HCT116 (cell line): ENCODE measurements around the gene ACTR1B. TPM values are rescaled to one million over a fixed set of nuclear protein-coding genes. Genes with fewer than 3 reads are reported as not detected.

ENCODE experiments used
- ATAC-seq: fragments of 200-7000 bp; cut with Tn5 transposase; 2 replicates; pipeline ENCODE4 v1.9.1; 2020; ENCODE audit warnings: mild to moderate bottlenecking, moderate library complexity
- BruUV-seq: library from RNA; stranded (reverse); fragments of 400-500 nt; replicated peaks from 2 replicates; lab custom pipeline; 2021; lab: Mats Ljungman, UMichigan
- CTCF ChIA-PET: fragments of 300-600 bp; sonication (Branson Sonifier 250); formaldehyde crosslinking; loops from one replicate; lab custom pipeline; 2021; ENCODE audit warnings: antibody characterized with exemption; lab: Charles Lee
- POLR2A ChIA-PET: fragments of 300-600, 350-600 bp; sonication (Branson Sonifier 250); formaldehyde crosslinking; loops from one replicate; lab custom pipeline; 2021; ENCODE audit warnings: antibody characterized with exemption; lab: Charles Lee
- RAD21 ChIA-PET, 2 experiments: fragments of 300-600 bp; sonication (Branson Sonifier 250); formaldehyde crosslinking; loops; one replicate each; lab custom pipeline; 2023; ENCODE audit warnings: low total read pairs in 2 of 2; ENCODE audit not compliant: uncharacterized antibody in 2 of 2, unreplicated experiment in 2 of 2, low non-redundant PET in 1 of 2; lab: Charles Lee
- DNase-seq: peaks from one replicate; pipeline ENCODE4 v3.0.0-alpha.2; 2010; ENCODE audit warnings: low read depth, low spot score
- H2AFZ ChIP-seq: fragments of 200-600 bp; shearing (Covaris generic), sonication (generic); 2 replicates; pipeline ENCODE4 v1.6.1; 2017; ENCODE audit warnings: low read depth, mixed run types, mixed read lengths, antibody characterized with exemption, low read length; ENCODE audit not compliant: poor library complexity, severe bottlenecking
- H3K27ac ChIP-seq: 2 replicates; pipeline ENCODE4 v1.5.1; 2012; ENCODE audit warnings: low read depth, low read length
- H3K27me3 ChIP-seq: fragments of 200-600 bp; sonication (generic); 2 replicates; pipeline ENCODE4 v1.6.1; 2016; ENCODE audit warnings: mixed run types, low read length, mixed read lengths; ENCODE audit not compliant: insufficient read depth
- H3K36me3 ChIP-seq, 2 experiments: fragments of 200-500 bp in 1 of 2; fragments of 200-600 bp in 1 of 2; sonication (Bioruptor generic) in 1 of 2; sonication (generic) in 1 of 2; 2 replicates each; pipeline versions ENCODE4 v1.5.1 to v1.6.1; 2014 to 2016; ENCODE audit warnings: low read length in 2 of 2, inconsistent platforms in 1 of 2, mixed read lengths in 1 of 2, mixed run types in 1 of 2; ENCODE audit not compliant: insufficient read depth in 2 of 2, control insufficient read depth in 1 of 2
- H3K4me1 ChIP-seq, 2 experiments: fragments of 200-600 bp in 1 of 2; sonication (generic) in 1 of 2; 2 replicates each; pipeline versions ENCODE4 v1.5.1 to v1.6.1; 2012 to 2017; ENCODE audit warnings: low read length in 2 of 2, inconsistent platforms in 1 of 2, mild to moderate bottlenecking in 1 of 2, mixed read lengths in 1 of 2, mixed run types in 1 of 2, moderate library complexity in 1 of 2; ENCODE audit not compliant: insufficient read depth in 2 of 2, control insufficient read depth in 1 of 2
- H3K4me2 ChIP-seq: fragments of 200-600 bp; sonication (generic); 2 replicates; pipeline ENCODE4 v1.6.1; 2017; ENCODE audit warnings: mixed run types, low read length, mixed read lengths
- H3K4me3 ChIP-seq, 2 experiments: fragments of 200-600 bp in 1 of 2; sonication (generic) in 1 of 2; replicated peaks in 1 of 2; 2 replicates each; pipeline ENCODE4 v1.5.1; 2011 to 2016; ENCODE audit warnings: low read length in 2 of 2, control low read depth in 1 of 2, low read depth in 1 of 2, mild to moderate bottlenecking in 1 of 2, mixed read lengths in 1 of 2, mixed run types in 1 of 2
- H3K79me2 ChIP-seq: fragments of 200-600 bp; sonication (generic); 2 replicates; pipeline ENCODE4 v1.6.1; 2017; ENCODE audit warnings: mild to moderate bottlenecking, mixed run types, low read length, moderate library complexity, mixed read lengths; ENCODE audit not compliant: insufficient read depth
- H3K9ac ChIP-seq: fragments of 200-600 bp; sonication (generic); 2 replicates; pipeline ENCODE4 v1.6.1; 2016; ENCODE audit warnings: low read length, mixed read lengths
- H3K9me2 ChIP-seq: fragments of 200-600 bp; sonication (generic), shearing (Covaris generic); 2 replicates; pipeline ENCODE4 v1.6.1; 2017; ENCODE audit warnings: mixed run types, mild to moderate bottlenecking, moderate library complexity; ENCODE audit not compliant: insufficient read depth
- H3K9me3 ChIP-seq, 2 experiments: fragments of 200-500 bp in 1 of 2; fragments of 200-600 bp in 1 of 2; sonication (Bioruptor generic) in 1 of 2; sonication (generic) in 1 of 2; 2 replicates each; pipeline ENCODE4 v1.6.1; 2014 to 2017; ENCODE audit warnings: low read length in 2 of 2, mixed read lengths in 2 of 2, inconsistent platforms in 1 of 2, low read depth in 1 of 2, mild to moderate bottlenecking in 1 of 2, mixed run types in 1 of 2, moderate library complexity in 1 of 2; ENCODE audit not compliant: control insufficient read depth in 1 of 2, insufficient read depth in 1 of 2
- H4K20me1 ChIP-seq: fragments of 200-600 bp; sonication (generic), shearing (Covaris generic); 2 replicates; pipeline ENCODE4 v1.6.1; 2017; ENCODE audit warnings: mixed run types, mild to moderate bottlenecking, moderate library complexity; ENCODE audit not compliant: insufficient read depth
- CBX3 ChIP-seq: IDR thresholded peaks from 2 replicates; pipeline ENCODE4 v1.6.1; 2012; ENCODE audit warnings: low read depth
- CEBPB ChIP-seq: IDR thresholded peaks from 2 replicates; pipeline ENCODE4 v1.6.1; 2012; ENCODE audit warnings: low read depth
- EGR1 ChIP-seq: IDR thresholded peaks from 2 replicates; pipeline ENCODE4 v1.6.1; 2012; ENCODE audit warnings: low read depth
- EZH2phosphoT487 ChIP-seq: fragments of 200-600 bp; IDR thresholded peaks from 2 replicates; pipeline ENCODE4 v1.6.1; 2018; ENCODE audit warnings: antibody characterized with exemption, borderline replicate concordance
- FOSL1 ChIP-seq: IDR thresholded peaks from 2 replicates; pipeline ENCODE4 v1.6.1; 2012; ENCODE audit warnings: low read depth
- POLR2AphosphoS5 ChIP-seq: IDR thresholded peaks from 2 replicates; pipeline ENCODE4 v1.6.1; 2011; ENCODE audit warnings: mild to moderate bottlenecking, low read depth, low read length, moderate library complexity
- RAD21 ChIP-seq: IDR thresholded peaks from 2 replicates; pipeline ENCODE4 v1.6.1; 2012; ENCODE audit warnings: low read depth, mild to moderate bottlenecking
- ZFX ChIP-seq: fragments of 450-650 bp; IDR thresholded peaks from 2 replicates; pipeline ENCODE4 v1.6.1; 2017
- ZNF274 ChIP-seq: fragments of 200-500 bp; sonication (Bioruptor generic); IDR thresholded peaks from 2 replicates; pipeline ENCODE4 v1.6.1; 2014; ENCODE audit warnings: mild to moderate bottlenecking, low read depth, low read length, inconsistent platforms
- intact Hi-C: fragments of 100-400 bp; cut with micrococcal nuclease; formaldehyde crosslinking; loops from 2 replicates; pipeline ENCODE4 v1.10.0; 2022
- total RNA-seq: library from RNA; stranded (reverse); gene quantifications from one replicate; pipeline ENCODE4 v1.2.1, GENCODE V29; 2021; ENCODE audit not compliant: unreplicated experiment
- TF ChIP-seq, protein P1 (sequence below), 3 experiments: fragments of 200-600 bp in 1 of 3; sonication (generic) in 1 of 3; IDR thresholded peaks in 2 of 3; conservative IDR thresholded peaks in 1 of 3; 2 replicates each; pipeline ENCODE4 v1.5.1; 2012 to 2017; ENCODE audit warnings: low read depth in 2 of 3, low read length in 2 of 3, antibody characterized with exemption in 1 of 3, borderline replicate concordance in 1 of 3, control low read depth in 1 of 3, mild to moderate bottlenecking in 1 of 3, mixed read lengths in 1 of 3, mixed run types in 1 of 3, moderate library complexity in 1 of 3; ENCODE audit not compliant: insufficient read depth in 1 of 3
- TF ChIP-seq, protein P2 (sequence below): IDR thresholded peaks from 2 replicates; pipeline ENCODE4 v1.6.1; 2012; ENCODE audit warnings: low read depth
- TF ChIP-seq, protein P3 (sequence below): IDR thresholded peaks from 2 replicates; pipeline ENCODE4 v1.6.1; 2012
- TF ChIP-seq, protein P4 (sequence below): IDR thresholded peaks from 2 replicates; pipeline ENCODE4 v1.6.1; 2011; ENCODE audit warnings: mild to moderate bottlenecking, low read length, moderate library complexity; ENCODE audit not compliant: insufficient replicate concordance; ENCODE audit errors: extremely low read depth

The ACTR1B gene
- total RNA-seq, 1 experiment from 2014 or later = 42.8 TPM

DNA sequence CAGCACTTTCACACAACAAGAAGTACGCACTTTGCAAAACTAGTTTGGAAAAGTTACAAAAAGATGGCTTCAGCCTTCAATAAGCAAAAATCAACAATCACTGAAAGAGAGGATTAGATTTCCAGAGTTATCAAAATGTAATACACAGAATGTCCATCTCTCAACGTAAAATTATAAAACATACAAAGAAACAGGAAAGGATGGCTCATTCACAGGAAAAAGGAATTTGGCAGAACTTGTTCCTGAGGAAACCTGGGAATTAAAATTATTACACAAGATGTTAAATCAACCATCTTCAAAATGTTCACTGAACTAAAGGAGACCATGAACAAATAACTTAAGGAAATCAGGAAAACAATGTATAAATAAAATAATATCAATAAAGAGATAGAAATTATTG lies 13.6 kb upstream of the ACTR1B start (continued):
- TF ChIP-seq, protein P1, sequence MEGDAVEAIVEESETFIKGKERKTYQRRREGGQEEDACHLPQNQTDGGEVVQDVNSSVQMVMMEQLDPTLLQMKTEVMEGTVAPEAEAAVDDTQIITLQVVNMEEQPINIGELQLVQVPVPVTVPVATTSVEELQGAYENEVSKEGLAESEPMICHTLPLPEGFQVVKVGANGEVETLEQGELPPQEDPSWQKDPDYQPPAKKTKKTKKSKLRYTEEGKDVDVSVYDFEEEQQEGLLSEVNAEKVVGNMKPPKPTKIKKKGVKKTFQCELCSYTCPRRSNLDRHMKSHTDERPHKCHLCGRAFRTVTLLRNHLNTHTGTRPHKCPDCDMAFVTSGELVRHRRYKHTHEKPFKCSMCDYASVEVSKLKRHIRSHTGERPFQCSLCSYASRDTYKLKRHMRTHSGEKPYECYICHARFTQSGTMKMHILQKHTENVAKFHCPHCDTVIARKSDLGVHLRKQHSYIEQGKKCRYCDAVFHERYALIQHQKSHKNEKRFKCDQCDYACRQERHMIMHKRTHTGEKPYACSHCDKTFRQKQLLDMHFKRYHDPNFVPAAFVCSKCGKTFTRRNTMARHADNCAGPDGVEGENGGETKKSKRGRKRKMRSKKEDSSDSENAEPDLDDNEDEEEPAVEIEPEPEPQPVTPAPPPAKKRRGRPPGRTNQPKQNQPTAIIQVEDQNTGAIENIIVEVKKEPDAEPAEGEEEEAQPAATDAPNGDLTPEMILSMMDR (IDR thresholded peaks at IDR 0.05 in 2 of 3, conservative IDR thresholded peaks at IDR 0.05 in 1 of 3; ENCODE audit: borderline replicate concordance in 1 of 3, insufficient read depth in 1 of 3, low read depth in 2 of 3, low read length in 2 of 3) = no peak
- no peak for TF ChIP-seq FOSL1
- TF ChIP-seq, protein P2, sequence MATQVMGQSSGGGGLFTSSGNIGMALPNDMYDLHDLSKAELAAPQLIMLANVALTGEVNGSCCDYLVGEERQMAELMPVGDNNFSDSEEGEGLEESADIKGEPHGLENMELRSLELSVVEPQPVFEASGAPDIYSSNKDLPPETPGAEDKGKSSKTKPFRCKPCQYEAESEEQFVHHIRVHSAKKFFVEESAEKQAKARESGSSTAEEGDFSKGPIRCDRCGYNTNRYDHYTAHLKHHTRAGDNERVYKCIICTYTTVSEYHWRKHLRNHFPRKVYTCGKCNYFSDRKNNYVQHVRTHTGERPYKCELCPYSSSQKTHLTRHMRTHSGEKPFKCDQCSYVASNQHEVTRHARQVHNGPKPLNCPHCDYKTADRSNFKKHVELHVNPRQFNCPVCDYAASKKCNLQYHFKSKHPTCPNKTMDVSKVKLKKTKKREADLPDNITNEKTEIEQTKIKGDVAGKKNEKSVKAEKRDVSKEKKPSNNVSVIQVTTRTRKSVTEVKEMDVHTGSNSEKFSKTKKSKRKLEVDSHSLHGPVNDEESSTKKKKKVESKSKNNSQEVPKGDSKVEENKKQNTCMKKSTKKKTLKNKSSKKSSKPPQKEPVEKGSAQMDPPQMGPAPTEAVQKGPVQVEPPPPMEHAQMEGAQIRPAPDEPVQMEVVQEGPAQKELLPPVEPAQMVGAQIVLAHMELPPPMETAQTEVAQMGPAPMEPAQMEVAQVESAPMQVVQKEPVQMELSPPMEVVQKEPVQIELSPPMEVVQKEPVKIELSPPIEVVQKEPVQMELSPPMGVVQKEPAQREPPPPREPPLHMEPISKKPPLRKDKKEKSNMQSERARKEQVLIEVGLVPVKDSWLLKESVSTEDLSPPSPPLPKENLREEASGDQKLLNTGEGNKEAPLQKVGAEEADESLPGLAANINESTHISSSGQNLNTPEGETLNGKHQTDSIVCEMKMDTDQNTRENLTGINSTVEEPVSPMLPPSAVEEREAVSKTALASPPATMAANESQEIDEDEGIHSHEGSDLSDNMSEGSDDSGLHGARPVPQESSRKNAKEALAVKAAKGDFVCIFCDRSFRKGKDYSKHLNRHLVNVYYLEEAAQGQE = no peak
- TF ChIP-seq, all 23 proteins: peak for 0

DNA sequence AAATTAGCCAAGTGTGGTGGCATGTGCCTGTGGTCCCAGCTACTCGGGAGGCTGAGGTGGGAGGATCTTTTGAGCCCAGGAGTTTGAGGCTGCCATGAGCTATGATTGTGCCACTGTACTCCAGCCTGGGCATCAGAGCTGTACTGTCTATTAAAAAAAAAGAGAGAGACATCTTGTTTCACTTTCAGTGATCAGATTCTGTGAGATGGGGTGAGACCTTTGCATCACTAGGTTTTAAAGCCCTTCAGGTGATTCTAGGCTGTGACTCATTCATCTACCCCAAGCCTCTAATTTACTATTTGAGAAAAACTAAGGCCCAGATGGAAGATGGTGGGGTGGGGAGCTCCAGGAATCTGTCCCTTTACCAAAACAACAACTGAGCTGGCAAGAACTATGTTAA lies 12.8 kb upstream of the ACTR1B start:
- H3K27ac ChIP-seq = no peak overlapping the region
- ChIA-PET POLR2A (no interaction called here), CTCF (interaction anchor here (1.3 kb wide), 1 partner anchor 12 kb away, joined by 6 read pairs; the partner anchor contains the start of gene ACTR1B), RAD21 (no interaction called here)
- DNase-seq = no peak
- no peaks in the 10 kb centered on the region for H3K9me2 ChIP-seq
- H3K4me3 ChIP-seq = no peak overlapping the region
- H3K9ac ChIP-seq = no peak overlapping the region
- H3K36me3 ChIP-seq = no peaks in the 10 kb centered on the region
- no peak overlapping the region for H3K4me2 ChIP-seq
- no peak overlapping the region for H2AFZ ChIP-seq
- H4K20me1 ChIP-seq = no peaks in the 10 kb centered on the region
- intact Hi-C loops = no loop called here
- ATAC-seq = no peak
- H3K9me3 ChIP-seq = 0 out of 4 replicates have a peak, but pooled peaks cover 0 to 4% of the 10 kb centered on the region in 2 experiments
- no peaks in the 10 kb centered on the region for H3K27me3 ChIP-seq
- H3K79me2 ChIP-seq = no peaks in the 10 kb centered on the region
- no peaks in the 10 kb centered on the region for H3K4me1 ChIP-seq
- BruUV-seq = no TSS peak
- TF ChIP-seq, protein P3, sequence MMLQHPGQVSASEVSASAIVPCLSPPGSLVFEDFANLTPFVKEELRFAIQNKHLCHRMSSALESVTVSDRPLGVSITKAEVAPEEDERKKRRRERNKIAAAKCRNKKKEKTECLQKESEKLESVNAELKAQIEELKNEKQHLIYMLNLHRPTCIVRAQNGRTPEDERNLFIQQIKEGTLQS = no peak
- TF ChIP-seq POLR2AphosphoS5 = no peak
- TF ChIP-seq CBX3 = no peak
- no peak for TF ChIP-seq CEBPB
- no peak for TF ChIP-seq ZFX
- TF ChIP-seq EGR1 = no peak
- TF ChIP-seq, protein P4, sequence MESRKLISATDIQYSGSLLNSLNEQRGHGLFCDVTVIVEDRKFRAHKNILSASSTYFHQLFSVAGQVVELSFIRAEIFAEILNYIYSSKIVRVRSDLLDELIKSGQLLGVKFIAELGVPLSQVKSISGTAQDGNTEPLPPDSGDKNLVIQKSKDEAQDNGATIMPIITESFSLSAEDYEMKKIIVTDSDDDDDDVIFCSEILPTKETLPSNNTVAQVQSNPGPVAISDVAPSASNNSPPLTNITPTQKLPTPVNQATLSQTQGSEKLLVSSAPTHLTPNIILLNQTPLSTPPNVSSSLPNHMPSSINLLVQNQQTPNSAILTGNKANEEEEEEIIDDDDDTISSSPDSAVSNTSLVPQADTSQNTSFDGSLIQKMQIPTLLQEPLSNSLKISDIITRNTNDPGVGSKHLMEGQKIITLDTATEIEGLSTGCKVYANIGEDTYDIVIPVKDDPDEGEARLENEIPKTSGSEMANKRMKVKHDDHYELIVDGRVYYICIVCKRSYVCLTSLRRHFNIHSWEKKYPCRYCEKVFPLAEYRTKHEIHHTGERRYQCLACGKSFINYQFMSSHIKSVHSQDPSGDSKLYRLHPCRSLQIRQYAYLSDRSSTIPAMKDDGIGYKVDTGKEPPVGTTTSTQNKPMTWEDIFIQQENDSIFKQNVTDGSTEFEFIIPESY = no peak
- no peak for TF ChIP-seq ZNF274
- no peak for TF ChIP-seq EZH2phosphoT487
- TF ChIP-seq, protein P2 = no peak
- no peak for TF ChIP-seq RAD21
- no peak for TF ChIP-seq FOSL1
